Eye (tissue), 1 donor: ENCODE measurements around the gene FAM240B.

ENCODE experiments used
- DNase-seq: peaks from one replicate; pipeline ENCODE4 v3.0.0-alpha.2; 2015

Gene FAM240B

GRCh38 chr9:38662763-38663593 is 57.0 kb downstream of the FAM240B start:
- DNase-seq: peak; percentile 36

DNA sequence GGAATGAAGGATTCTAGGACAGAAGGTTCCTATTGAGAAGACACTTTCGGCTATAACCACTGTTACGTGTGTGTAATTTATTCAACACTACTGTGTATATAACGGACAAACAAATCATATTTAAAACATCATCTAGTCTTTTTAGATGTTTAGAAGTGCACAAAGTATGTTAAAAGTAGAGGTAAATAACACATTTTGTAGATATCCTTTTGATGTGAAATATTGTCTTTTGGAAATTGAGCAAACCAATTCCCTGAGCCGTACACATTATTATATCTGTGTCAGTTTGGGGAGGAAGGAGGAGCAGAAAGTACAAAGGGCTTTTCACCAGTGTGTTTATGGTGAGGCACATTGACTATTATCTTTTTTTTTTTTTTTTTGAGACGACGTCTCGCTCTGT is 60.4 kb downstream of the FAM240B start:
- no peak for DNase-seq

GRCh38 chr9:38656896-38657295 is 63.0 kb downstream of the FAM240B start:
- no peak for DNase-seq

- no peak for DNase-seq
Observed at GRCh38 chr9:38652486-38652885, 67.4 kb downstream of the FAM240B start.

DNA sequence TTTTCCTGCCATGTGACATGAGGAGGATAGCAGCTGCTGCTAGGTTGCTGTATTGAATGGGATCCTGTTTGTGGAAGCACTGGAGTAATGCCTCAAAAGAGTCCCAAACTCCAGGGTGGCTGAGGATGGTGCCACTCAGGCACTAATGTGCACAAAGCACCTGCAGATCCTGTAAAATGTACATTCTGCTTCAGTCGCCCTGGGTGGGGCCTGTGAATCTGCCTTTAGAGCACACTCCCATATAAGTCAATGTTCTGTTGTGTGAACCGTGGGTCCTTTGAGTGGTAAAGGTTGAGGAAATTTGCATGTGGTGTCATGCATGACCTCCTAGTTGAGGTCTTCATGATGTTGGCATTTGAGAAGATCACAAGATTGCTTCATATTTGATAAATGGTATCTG is 67.9 kb downstream of the FAM240B start:
- no peak for DNase-seq

- DNase-seq: no peak
Observed at GRCh38 chr9:38651400-38652042, 68.4 kb downstream of the FAM240B start.

DNA sequence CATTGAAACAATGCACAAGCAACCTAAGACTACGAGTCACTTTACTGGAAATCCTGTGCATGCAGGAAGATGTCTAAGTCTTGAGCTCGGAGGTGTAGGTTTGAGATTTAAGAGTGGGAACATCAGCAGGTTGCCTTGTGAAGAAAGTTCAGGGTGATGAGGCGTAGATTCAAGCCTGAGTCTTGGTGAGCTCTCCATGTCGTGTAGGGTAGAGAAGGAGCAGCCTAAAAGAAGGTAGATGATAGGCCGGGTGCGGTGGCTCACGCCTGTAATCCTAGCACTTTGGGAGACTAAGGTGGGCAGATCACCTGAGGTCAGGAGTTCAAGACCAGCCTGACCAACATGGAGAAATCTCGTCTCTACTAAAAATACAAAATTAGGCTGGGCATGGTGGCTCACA is 69.4 kb downstream of the FAM240B start:
- DNase-seq: no peak

GRCh38 chr9:38649731-38650363 is 70.1 kb downstream of the FAM240B start:
- no peak for DNase-seq

DNA sequence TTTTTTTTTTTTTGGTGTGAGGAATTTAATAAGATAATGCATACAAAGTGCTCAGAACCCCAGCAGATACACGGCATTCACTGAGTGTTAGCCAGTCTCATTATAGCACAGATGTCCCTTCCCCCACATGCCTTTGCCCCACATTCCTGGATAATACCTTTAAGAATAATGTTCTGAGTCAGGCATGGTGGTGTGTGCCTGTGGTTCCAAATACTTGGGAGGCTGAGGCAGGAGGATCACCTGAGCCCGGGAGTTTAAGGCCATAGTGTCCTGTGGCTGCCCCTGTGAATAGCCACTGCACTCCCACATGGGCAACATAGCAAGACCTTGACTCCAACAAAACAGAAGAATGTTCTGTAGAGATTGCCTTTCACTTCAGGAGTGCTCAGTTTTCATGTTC is 75.3 kb downstream of the FAM240B start:
- no peak for DNase-seq
